Stimulated activated CD8-positive, alpha-beta memory T cell treated with anti-CD3 and anti-CD28 coated beads, Interleukin-7, amount 100 ng/mL, for 48 hours (primary cell): ENCODE results near the gene TNFSF12.
"Not testable (repeated sequence)": the region's sequence is repeated elsewhere in the genome, so short reads cannot be mapped to it uniquely, and the experiment has no call there.

Experiments
- DNase-seq, 2 donors: peaks; one replicate each; pipeline ENCODE4 v3.0.0-alpha.2; 2020; ENCODE audit warnings: low read depth in 1 of 2; ENCODE audit errors: extremely low read depth in 1 of 2

The TNFSF12 gene

DNA sequence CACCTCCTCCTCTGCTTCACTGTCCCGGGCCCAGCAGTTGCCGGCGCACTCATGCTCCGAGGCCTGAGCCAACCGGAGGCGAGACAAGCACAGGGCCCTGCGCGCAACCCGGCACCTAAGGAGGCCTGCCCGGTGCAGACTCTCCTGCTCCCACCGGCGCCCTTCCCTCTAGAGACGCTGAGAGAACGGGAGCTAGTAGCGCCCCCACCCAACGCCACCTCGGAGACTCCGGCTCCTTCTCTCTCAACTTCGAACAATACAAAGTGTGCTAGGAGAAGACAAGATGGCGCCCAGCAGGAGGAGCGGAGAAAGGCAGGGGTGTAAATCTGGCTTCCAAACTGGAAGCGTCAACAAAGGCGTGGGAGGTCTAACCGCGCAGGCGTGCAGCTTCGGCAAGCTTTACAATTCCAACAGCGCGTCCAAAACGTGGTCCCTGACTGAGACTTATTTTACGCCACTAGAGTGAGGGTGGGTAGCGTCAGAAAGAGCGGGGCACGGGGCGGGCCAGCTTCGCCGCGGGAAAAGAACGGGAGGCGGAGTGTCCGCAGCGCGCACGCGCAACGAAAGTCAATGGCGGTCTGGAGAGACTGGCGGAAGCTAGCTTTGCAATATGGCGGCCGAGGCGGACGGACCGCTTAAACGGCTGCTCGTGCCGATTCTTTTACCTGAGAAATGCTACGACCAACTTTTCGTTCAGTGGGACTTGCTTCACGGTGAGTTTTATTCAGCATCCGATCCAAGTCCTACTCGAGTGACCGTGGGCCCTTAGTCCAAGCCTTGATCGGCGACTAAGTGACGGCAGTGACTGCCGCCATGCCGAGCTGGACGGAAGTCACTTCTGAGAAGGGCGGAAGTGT, 34.6 kb downstream of the TNFSF12 start, which contains the start of gene MPDU1:
Gene MPDU1, plus strand, starts transcription at position 600 of the 857 bp plus-strand sequence. Its CDS starts 11 bp downstream, at position 611.
- peak; percentile 91 for DNase-seq

- DNase-seq, result no peak
Measured at GRCh38 chr17:7586673-7587419, 38.0 kb downstream of the TNFSF12 start.

GRCh38 chr17:7587420-7588151, 38.7 kb downstream of the TNFSF12 start:
- DNase-seq, result no peak

DNA sequence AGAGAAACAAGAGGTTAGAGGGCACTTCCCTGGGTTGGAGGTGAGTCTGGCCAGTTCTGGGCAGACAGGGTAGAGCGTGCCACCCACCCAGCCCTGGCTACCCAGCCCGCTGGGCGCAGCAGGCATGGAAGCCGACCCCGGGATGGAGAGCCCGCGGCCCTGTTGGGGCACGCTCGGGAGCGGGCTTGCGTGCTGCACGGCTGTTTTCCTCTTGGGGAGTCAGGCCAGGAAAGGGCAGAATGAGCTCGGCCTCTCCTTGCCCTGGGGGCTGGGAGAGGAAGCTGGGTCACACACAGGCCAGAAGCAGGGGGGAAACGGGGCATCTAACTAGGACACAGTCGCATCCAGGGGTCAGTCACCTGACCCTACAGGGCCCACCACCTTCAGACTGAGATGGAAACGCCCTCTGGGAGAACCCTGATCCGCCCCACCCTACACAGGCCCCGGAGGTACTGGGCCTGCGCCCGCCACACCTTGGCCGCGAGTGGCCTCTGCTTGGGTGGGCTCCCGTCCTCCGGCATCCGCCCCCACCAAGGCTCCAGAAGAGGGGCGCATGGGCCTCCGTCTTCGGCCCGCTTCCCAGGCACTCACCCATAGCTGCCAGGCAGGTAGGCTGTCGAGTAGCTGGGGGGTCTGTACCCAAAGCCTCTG, 39.8 kb downstream of the TNFSF12 start:
- DNase-seq, result no peak

DNA sequence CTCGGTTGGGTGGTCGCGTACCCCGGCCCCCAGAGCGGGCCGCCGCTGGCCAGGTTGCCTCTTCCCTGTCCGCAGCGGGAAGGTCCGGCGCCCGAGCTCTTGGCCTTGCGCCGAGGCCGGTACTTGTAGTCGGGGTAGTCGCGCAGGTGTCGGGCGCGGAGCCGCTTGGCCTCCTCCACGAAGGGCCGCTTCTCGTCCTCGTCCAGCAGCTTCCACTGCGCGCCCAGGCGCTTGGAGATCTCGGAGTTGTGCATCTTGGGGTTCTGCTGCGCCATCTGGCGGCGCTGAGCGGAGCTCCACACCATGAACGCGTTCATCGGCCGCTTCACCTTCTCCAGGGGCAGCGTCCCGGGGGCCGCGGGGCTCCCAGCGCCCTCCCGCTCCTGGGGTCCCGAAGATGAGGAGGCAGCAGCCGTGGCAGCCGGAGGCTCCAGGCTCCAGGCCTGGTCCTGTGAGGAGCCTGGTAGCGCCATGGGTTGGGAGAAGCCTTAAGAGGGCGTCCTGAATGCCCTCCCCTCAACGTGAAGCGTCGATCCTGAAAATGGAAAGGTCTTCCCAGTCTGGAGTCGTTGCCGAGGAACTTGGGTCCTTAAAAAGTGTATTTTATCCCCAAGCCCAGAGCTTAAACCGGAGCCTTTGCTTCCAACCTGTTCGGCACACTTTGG, 40.5 kb downstream of the TNFSF12 start:
- DNase-seq, result no peak

DNA sequence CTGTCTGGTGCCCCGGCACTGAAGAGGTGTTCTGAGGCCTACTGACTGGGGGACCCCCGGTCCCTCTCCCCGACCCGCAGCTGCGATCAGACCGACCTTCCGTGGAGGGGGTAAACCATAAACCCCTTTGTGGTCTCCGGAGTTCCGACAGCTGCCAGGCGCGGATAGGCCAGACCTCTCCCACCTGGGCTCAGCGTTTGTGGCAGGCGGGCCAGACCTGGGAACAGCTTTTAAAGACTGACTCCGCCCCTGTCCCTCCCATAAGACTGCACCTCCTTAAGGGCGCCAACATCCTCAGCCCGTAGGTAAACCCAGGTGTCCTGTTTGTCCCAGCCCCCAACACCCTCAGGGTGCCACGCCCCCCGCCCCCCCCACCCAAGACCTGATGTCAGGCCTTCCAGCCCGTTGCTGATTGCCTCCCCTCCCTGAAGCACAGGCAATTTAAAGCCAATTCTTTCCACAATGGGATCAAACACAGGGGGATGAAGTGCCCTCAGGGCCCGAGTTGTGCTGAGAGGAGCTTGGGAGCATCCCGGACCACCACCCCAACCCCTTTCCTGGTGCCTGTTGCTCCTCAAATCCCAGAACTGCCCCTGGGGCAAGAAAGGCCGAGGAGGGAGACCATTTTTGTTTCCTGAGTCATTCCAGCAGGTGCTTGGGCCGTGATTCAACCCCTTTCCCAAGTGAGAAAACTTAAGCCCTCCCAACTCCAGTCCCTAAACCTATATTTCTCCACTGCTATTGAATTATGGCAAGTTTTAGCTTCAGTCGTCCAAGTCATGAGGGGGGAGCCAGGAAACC, 41.2 kb downstream of the TNFSF12 start, which contains the start of gene SOX15:
Gene SOX15, minus strand, starts transcription at position 204 of the 801 bp plus-strand sequence. CDS start 418 bp downstream, outside the sequence.
- DNase-seq, result no peak

GRCh38 chr17:7590743-7591142, 41.9 kb downstream of the TNFSF12 start:
- DNase-seq, result no peak

- DNase-seq, result no peak
Measured at GRCh38 chr17:7591596-7591995, 42.7 kb downstream of the TNFSF12 start.

DNA sequence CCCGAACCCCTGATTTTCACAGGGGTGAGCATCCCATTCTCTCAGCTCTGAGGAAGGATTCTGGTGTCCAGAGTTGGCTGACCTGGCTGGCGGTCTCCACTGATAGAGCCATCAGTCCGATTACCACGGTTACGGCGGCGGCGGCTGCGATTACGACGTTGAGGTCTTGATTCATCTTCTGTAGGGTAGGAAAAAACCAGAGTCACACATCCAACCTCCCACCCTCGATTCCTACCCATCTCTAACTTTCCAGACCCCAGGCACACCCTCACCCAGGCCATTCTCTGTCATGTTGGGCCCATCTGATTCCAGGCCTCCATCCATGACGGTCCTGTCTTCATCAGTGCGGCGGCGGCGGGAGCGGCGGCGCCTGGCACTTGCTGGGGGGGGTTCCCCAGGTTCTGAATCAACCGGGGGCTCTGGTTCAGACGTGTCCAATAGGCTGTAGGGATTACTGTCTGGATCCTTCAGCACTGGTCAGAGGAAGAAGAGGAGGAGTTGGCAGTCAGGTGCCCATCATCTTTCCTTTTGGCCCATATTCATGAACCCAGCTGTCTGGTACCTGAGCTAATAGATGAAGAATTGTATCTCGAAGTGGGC, 43.7 kb downstream of the TNFSF12 start:
- no peak for DNase-seq

DNA sequence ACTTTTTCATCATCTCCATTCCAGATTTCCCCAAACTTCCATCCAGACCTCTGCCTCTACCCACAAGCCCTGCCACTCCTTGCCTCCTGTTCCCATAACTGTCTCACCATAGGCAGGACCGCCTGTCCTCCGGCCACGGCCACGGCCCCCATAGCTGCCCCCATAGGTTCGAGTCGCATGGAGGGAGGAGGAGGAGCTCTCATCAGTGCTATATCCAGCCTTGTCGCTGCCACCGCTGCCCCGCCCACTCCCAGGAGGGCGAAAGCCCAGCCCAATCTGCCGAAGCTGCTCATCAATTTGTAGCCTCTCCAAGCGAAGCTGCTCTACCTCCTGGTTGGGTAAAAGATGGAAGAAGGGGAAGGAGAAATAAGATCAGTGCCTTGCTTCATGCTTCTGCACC, 44.4 kb downstream of the TNFSF12 start:
- no peak for DNase-seq

DNA sequence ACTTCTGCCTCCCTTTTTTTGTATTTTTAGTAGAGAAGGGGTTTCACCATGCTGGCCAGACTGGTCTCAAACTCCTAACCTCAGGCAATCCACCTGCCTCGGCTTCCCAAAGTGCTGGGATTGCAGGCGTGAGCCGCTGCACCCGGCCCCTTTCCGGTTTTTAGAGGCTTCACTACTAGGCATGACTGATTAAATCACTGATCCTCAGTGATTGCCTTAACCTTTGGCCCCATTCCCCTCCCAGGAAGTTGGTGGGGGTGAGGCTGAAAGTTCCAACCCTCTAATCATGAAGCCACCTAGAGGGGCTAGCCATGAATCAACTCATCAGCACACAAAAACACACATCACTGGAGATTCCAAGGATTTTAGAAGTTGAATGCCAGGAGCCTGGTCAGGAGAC, 48.7 kb downstream of the TNFSF12 start:
- DNase-seq, result not testable (repeated sequence)

DNA sequence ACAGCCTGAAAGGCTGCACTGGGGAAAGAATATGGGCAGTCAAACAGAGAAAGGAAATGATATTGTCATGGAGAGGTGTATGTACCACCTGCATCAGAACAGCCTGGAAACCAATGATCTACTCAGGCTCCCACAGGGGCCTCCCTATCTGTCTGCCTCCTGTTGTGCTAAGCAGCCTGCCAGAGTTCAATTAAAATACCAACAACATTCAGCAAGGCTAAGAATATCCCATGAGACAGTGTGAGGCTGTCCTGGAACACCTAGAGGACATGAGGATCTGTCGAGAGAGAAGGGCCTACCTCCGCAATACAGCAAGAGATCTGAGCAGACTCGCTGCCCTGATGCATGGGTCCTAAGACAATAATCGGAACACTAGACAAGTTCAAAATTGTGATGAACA, 57.4 kb downstream of the TNFSF12 start:
- no peak for DNase-seq
